ENCODE measurements around the gene PRICKLE2.
"Not testable (repeated sequence)": the region's sequence is repeated elsewhere in the genome, so short reads cannot be mapped to it uniquely, and the experiment has no call there.

Gene PRICKLE2

GRCh38 chr3:64093825-64094712 lies 131.2 kb downstream of the PRICKLE2 start:
- no peak for DNase-seq

GRCh38 chr3:64093211-64093610 lies 132.1 kb downstream of the PRICKLE2 start:
- no peak for DNase-seq

DNA sequence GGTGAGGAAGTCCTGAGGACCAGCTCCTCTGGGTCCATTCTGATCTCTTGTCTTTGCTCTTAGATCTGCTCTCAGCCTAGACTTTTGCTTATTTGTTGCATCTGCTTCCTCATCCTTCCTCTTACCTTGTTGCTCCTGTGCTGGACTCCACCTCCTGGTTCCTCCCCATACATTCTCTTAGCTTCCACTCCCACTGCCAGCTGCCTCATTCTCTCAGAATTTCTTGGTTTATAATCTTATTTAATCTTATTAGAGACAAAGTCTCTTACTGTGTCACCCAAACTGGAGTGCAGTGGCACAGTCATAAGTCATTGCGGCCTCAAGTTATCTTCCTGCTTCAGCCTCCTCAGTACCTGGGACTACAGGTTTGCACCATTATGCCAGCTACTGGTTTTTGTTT lies 133.8 kb downstream of the PRICKLE2 start:
- no peak for DNase-seq

GRCh38 chr3:64089386-64089785 lies 135.9 kb downstream of the PRICKLE2 start:
- not testable (repeated sequence) for DNase-seq

DNA sequence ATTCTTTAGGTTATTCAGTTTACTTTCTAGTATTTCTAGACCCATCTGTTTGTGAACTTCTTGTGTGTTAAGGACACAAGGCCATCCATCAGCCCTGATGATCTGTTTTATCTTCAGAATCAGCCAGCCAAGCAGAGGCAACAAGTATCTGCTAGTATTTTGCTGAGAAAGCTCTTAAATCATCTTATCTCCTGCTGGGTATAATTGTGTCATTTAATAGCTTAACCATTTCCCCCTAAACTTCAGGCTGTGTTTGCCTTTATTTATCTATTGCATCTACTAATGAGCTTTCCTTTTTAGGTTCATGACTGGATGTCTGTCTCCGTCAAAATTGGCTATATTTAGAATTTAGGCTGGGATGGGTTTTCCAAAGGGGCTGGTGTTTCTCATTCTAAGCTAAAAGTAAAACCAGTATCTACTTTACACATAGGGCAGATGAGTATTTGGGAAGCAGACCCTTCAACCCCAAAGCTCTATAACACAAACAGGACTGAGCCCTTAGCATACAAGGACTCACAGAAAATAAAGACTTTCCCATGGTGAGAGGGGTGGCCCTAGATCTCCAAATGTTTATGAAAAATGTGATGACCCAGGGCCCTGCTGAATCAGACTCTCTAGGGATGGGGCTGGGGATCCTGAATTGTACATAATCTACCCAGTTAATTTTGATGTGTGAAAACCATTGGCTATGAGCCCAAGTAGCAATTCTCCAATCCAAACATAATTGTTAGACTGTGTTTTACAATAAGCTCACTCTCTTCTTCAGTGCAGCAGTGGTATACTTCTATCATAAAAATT lies 136.7 kb downstream of the PRICKLE2 start:
- no peak for DNase-seq

DNA sequence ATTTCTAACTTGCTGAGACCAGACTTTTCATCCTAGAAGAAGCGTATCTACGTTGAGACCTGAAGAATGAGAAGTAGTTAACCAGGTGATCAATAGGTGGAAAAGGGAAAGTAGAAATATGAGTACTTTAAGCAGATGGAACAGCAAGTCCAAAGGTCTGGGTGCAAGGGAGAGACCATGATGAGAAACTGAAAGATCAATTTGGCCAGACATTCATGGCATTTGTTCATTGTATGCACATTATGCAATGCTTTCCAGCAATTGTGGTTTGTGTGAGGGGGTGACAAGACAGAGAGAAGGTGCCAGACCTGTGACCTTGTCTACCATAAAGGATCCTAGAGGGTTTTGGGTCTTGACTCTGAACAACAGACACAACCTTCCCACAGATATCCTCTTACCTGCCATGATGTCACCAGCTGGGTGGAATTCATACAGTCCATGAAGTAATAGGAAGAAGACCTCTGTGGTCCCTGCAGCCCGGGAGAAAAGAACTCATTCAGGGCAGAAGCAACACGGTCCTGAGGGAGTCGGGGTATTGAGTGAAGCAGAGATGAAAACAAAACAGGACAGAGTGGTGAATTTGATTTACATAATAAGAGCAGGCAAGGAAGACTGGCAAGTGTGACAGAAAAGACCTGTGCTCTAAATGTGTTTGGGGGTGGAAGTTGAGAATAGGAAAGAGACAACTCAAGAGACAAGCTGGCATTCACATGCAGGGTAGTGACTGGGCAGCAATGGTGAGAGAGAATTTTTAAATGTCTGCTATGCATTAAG lies 138.6 kb downstream of the PRICKLE2 start:
- DNase-seq = no peak

DNA sequence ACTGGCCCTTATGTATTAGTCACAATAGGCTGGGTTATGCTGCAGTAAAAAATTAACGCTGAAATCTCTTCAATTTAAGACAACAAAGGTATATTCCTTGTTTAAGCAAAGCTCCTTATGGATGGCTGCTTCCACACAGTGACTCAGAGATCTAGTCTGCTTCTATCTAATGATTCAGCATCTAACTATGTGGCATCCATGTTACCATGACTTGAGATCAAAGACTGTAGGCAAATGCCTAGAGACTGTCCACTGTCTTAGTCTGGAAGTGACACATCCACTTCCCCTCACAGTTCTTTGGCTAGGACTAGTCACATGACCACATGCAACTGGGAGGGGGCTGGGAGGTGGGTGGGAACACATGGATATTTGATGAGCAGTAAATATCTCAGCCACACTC lies 140.6 kb downstream of the PRICKLE2 start:
- no peak for DNase-seq

GRCh38 chr3:64083575-64083974 lies 141.7 kb downstream of the PRICKLE2 start:
- DNase-seq = no peak

GRCh38 chr3:64082961-64083541 lies 142.2 kb downstream of the PRICKLE2 start:
- DNase-seq = no peak

DNA sequence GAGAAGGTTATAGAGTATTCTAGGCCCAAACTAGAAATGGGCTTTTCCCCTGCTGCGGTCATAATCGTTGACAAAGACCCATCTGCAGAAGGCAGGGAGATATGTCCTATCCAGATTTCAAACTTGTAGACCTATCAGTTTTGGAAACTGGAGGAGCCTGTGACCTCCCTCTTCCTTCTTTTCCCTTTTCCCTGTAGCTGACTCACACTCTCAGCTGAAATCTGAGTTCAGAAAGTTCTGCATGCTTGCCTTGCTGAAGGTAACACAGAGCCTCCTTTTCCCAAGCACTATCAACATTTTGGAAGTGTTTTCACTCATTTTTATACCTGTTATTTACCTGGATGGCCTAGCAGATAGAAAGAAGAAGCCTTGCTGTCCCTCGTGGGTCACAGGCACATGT lies 142.9 kb downstream of the PRICKLE2 start:
- no peak for DNase-seq

DNA sequence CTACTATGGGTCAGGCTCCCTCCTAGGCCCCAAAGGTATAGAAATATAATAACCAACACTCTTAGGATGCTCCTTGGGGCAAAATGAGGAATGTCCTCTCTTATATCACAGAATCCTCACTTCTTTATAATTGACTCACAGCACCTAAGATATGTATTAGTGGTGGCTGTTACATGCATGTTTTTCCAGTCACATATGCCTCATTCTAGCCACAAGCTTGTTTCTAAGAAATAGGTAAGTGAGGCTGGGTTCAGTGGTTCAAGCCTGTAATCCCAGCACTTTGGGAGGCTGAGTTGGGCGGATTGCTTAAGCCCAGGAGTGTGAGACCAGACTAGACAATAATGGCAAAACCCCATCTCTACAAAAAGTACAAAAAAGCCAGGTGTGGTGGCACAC lies 144.0 kb downstream of the PRICKLE2 start:
- no peak for DNase-seq

GRCh38 chr3:64080616-64081234 lies 144.5 kb downstream of the PRICKLE2 start:
- DNase-seq = no peak

DNA sequence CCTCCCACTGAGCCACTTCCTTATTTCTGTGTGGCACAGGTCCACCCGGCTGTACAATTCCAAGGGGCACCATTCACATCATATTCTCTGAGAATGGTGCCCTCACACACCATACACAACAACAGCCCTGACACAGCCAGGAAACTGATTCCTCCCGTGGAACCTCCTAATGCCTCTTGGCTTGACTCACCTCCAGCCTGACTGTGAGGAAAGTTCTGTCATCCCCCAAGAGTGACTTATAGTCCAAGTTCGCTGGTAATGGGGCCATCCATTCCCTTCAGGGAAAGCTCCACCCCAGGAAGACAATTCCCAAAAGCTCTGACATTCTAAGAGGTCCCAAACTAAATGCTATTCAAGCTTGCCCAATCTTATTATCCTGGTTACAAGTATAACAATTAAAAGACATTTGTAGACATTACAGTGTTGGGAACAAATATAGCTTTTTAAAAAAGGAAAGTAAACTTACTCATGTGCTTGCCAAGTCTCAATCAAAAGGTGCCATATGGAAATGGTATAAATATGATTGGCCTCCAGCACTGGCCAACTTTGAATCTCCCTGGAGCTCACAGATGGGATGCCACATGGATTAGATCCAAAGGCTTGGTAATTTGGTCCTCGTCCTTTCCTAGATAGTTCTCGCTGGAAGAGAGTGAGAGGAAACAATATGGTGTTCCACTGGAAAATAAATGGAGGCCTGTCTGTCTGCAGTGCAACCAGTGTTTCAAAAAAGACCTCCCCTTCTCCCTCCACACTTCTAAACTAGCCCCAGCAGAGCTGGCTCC lies 145.7 kb downstream of the PRICKLE2 start:
- no peak for DNase-seq

DNA sequence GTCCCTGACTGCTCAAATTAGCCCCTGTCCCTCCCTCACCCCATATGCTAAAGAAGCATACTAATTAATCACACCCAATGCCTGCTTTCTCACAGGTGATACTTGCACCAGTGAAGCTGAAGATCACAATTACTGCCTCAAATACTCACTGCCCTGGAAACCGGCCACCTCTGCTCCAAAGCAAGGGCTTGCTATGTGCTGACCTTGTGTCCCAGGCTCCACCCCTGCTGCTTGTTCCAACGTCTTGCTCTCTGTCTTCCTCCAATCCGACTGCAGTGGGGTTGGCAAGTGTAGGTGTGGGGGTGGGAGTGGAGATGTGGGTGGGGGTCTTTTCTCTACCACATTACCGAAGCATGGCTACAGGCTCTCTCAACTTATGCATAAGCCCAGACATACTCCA lies 146.3 kb downstream of the PRICKLE2 start:
- no peak for DNase-seq

DNA sequence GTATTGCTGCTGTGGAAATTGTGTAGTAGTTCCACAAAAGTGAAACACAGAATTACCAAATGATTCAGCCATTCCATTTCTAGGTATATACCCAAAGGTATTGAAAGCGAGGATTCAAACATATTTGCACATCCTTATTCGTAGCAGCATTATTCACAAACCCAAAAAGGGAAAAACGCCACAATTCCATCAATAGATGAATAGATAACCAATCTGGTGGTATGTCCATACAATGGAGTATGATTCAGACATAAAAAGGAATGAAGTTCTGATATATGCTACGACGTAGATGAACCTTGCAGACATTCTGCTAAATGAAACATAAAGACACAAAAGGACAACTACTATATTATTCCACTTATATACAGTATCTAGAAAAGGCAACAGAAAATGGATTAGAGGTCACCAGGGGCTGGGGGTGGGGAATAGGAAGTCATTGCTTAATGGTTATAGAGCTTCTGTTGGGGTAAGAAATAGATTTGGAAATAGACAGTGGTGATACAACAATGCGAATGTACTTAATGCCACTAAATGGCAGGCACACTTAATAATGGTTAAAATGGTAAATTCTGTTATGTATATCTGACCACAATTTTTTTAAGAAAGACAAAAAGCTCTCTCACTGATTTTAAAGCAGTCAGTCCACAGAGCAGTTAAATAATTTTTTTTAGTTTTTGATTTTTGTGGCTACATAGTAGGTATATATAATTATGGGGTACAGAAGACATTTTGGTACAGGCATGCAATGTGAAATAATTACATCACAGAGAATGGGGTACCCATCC lies 150.2 kb downstream of the PRICKLE2 start:
- no peak for DNase-seq

DNA sequence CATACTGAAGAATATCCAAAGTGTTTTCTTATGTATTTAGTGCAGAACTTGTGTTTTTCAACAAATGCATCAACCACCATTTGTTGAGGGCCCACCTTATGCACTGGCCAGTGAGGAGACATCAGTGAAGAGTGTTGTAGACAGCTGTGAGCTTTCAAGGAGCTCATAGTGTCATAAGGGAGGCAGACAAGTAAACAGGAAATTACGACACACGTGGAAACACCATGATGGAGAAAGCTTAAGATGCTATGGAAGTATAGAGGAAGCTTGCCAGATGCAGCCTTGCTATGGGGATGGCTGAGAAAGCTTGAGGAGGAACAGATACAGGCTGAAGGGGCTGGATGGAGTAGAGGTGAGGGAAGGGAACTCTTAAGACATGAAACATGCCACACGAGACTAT lies 151.2 kb downstream of the PRICKLE2 start:
- DNase-seq = no peak

DNA sequence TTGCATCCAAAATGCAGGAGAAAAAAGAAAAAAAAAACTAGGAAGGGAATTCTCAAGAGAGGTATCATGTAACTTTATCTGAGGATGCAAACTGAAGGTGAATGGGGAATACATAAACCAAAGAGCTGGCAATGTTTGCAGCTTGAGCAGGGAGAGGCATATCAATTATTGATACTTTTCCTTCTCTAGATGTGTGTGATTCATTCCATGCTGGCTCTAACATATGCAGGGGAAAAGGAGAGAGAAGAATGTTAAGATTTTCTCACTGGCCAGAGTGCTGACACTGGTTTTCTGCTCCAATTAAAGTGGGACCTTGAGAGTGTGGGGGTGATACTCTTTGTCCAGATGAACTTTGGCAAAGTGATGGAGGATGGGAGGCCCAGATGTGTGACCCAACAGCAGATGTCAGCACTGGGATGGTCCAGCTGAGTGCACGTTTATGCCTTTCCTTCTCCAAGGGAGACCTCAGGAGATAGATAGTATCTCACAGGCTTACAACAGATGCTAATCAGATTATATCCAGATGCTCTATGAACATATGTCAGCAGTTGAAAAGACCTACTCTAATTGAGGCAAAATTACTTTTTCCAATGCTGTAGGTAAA lies 152.0 kb downstream of the PRICKLE2 start:
- no peak for DNase-seq

DNA sequence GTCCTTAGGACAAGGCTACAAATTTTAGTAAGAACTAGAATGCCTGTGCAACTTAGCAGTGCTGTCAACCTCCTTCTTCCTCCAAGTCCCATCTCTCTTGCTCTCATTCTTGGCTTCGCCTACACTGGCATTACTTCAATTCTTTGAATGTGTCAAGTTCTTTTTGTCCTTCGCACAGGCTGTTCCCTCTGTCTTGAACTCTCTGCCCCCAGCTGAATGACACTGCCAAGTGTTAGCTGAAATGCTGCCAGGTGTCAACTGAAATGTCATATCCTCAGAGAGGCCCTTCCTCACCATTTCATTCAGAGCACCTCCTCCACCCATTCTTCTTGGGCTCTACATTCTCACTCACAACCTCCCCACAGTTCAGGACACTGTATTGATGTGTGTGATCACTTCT lies 153.1 kb downstream of the PRICKLE2 start:
- DNase-seq = no peak

- no peak for DNase-seq
Measured at GRCh38 chr3:64070704-64071103, 154.6 kb downstream of the PRICKLE2 start.
